A673 (cell line): Measurements from ENCODE around the gene ZFPM1. TPM values are rescaled to one million over a fixed set of nuclear protein-coding genes. Genes with fewer than 3 reads are reported as not detected.

Experiments
- BruUV-seq: library from RNA; stranded (reverse); fragments of 400-500 nt; replicated peaks from 2 replicates; lab custom pipeline; 2021; lab: Mats Ljungman, UMichigan
- CTCF ChIA-PET: fragments of 300-600 bp; sonication (Branson Sonifier 250); formaldehyde crosslinking; loops from one replicate; lab custom pipeline; 2022; ENCODE audit warnings: antibody characterized with exemption; lab: Charles Lee
- POLR2A ChIA-PET: fragments of 300-600 bp; sonication (Branson Sonifier 250); formaldehyde crosslinking; loops from one replicate; lab custom pipeline; 2022; ENCODE audit warnings: antibody characterized with exemption; ENCODE audit not compliant: low non-redundant PET; lab: Charles Lee
- DNase-seq: peaks from one replicate; pipeline ENCODE4 v3.0.0-alpha.2; 2015; ENCODE audit warnings: low spot score
- H3K27ac ChIP-seq: fragments of 200-600 bp; sonication (generic); 2 replicates; pipeline ENCODE4 v1.5.1; 2016; ENCODE audit warnings: mixed run types, low read depth, mild to moderate bottlenecking, mixed read lengths, antibody characterized with exemption, low read length; ENCODE audit not compliant: poor library complexity, severe bottlenecking
- H3K27me3 ChIP-seq: fragments of 200-600 bp; sonication (generic); replicated peaks from 2 replicates; pipeline ENCODE4 v1.6.1; 2017; ENCODE audit warnings: mixed run types, low read depth, mild to moderate bottlenecking, mixed read lengths, antibody characterized with exemption, low read length; ENCODE audit not compliant: insufficient read depth, poor library complexity
- H3K36me3 ChIP-seq: fragments of 200-600 bp; sonication (generic); 2 replicates; pipeline ENCODE4 v1.6.1; 2016; ENCODE audit warnings: mixed run types, mild to moderate bottlenecking, mixed read lengths, antibody characterized with exemption, low read length; ENCODE audit not compliant: insufficient read depth, poor library complexity, severe bottlenecking
- H3K4me1 ChIP-seq: fragments of 200-600 bp; sonication (generic); 2 replicates; pipeline ENCODE4 v1.6.1; 2017; ENCODE audit warnings: mixed run types, mild to moderate bottlenecking, mixed read lengths, antibody characterized with exemption, low read length; ENCODE audit not compliant: insufficient read depth, poor library complexity, severe bottlenecking
- H3K4me3 ChIP-seq: fragments of 200-600 bp; sonication (generic); 2 replicates; pipeline ENCODE4 v1.5.1; 2016; ENCODE audit warnings: low read depth, mixed run types, mild to moderate bottlenecking, mixed read lengths, low read length; ENCODE audit not compliant: poor library complexity, severe bottlenecking
- H3K9me3 ChIP-seq: fragments of 200-600 bp; sonication (generic); 2 replicates; pipeline ENCODE4 v1.6.1; 2016; ENCODE audit warnings: mixed run types, low read depth, mild to moderate bottlenecking, mixed read lengths, antibody characterized with exemption, low read length; ENCODE audit not compliant: poor library complexity, severe bottlenecking
- EZH2 ChIP-seq: fragments of 200-600 bp; sonication (generic); IDR thresholded peaks from 2 replicates; pipeline ENCODE4 v1.6.1; 2017; ENCODE audit warnings: borderline replicate concordance, low read depth, mild to moderate bottlenecking, mixed read lengths, antibody characterized with exemption, low read length; ENCODE audit not compliant: poor library complexity, severe bottlenecking
- intact Hi-C: fragments of 100-400 bp; cut with micrococcal nuclease; formaldehyde crosslinking; loops from one replicate; pipeline ENCODE4 v1.10.0; 2022; ENCODE audit not compliant: unreplicated experiment
- total RNA-seq: library from RNA; stranded (reverse); gene quantifications from 2 replicates; pipeline ENCODE4 v1.2.3, GENCODE V29; 2021
- TF ChIP-seq, protein P1 (sequence below): fragments of 300-800, 200-600 bp; sonication (generic); conservative IDR thresholded peaks from 2 replicates; pipeline ENCODE4 v1.5.1; 2017; ENCODE audit warnings: low read depth, mild to moderate bottlenecking, antibody characterized with exemption, low read length, moderate library complexity, mixed read lengths

Gene ZFPM1
- total RNA-seq, 1 experiment from 2014 or later = 5.6 TPM

- CTCF ChIA-PET = no interaction called here
- no peak overlapping the region for H3K27ac ChIP-seq
- no TSS peak for BruUV-seq
Observed at GRCh38 chr16:88458773-88459235, 5.7 kb downstream of the ZFPM1 start.

DNA sequence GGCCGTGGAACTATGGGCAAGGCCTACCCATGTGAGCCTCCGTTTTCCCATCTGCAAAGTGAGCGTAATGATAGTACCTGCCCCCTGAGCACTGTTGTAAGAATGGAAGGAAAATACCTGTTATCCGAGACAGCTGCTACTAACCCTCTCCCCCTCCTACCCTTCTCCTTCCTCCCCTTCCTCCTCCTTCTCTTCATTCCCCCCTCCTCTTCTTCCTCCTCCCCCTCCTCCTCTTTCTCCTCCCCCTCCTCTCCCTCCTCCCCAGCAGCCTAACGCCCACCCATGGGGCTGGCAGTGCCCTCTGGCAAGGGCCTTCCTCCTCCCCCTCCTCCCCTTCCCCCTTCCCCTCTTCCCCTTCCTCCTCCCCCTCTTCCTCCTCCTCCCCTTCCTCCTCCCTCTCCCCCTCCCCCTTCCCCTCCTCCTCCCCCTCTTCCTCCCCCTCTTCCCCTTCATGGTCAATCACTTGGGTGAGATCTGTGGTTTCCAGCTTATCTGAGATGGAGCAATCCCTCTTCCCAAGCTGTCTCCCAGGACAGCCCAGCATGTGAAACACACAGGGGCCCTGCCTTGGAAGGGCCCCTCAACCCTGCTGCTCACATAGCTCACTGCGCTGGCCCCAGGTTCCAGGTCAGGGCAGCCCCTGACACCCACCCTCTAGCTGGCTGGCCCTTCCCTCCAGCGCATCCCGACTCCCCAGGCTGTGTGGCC is 6.4 kb downstream of the ZFPM1 start:
- intact Hi-C loops = no loop called here
- Histone ChIP-seq H3K4me3 (no peak overlapping the region), H3K27me3 (peaks cover 7% of the 10 kb centered on the region), H3K9me3 (no peaks in the 10 kb centered on the region), H3K4me1 (peaks cover 20% of the 10 kb centered on the region), H3K36me3 (no peaks in the 10 kb centered on the region), H3K27ac (no peak overlapping the region)
- ChIA-PET POLR2A (no interaction called here), CTCF (no interaction called here)
- no TSS peak for BruUV-seq
- TF ChIP-seq EZH2 = no peak
- TF ChIP-seq, protein P1, sequence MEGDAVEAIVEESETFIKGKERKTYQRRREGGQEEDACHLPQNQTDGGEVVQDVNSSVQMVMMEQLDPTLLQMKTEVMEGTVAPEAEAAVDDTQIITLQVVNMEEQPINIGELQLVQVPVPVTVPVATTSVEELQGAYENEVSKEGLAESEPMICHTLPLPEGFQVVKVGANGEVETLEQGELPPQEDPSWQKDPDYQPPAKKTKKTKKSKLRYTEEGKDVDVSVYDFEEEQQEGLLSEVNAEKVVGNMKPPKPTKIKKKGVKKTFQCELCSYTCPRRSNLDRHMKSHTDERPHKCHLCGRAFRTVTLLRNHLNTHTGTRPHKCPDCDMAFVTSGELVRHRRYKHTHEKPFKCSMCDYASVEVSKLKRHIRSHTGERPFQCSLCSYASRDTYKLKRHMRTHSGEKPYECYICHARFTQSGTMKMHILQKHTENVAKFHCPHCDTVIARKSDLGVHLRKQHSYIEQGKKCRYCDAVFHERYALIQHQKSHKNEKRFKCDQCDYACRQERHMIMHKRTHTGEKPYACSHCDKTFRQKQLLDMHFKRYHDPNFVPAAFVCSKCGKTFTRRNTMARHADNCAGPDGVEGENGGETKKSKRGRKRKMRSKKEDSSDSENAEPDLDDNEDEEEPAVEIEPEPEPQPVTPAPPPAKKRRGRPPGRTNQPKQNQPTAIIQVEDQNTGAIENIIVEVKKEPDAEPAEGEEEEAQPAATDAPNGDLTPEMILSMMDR = no peak
- DNase-seq = no peak

More at GRCh38 chr16:88458773-88459235, 5.7 kb downstream of the ZFPM1 start:
- Histone ChIP-seq H3K9me3 (no peaks in the 10 kb centered on the region), H3K4me1 (peaks cover 27% of the 10 kb centered on the region), H3K27me3 (peaks cover 14% of the 10 kb centered on the region), H3K4me3 (no peak overlapping the region), H3K36me3 (no peaks in the 10 kb centered on the region)
- intact Hi-C loops = no loop called here
- TF ChIP-seq, protein P1 = no peak
- TF ChIP-seq EZH2 = no peak
- no peak for DNase-seq
- POLR2A ChIA-PET = no interaction called here

- Histone ChIP-seq H3K27ac (no peak overlapping the region), H3K36me3 (no peaks in the 10 kb centered on the region), H3K9me3 (no peaks in the 10 kb centered on the region), H3K27me3 (peaks cover 4% of the 10 kb centered on the region), H3K4me1 (peaks cover 16% of the 10 kb centered on the region), H3K4me3 (no peak overlapping the region)
- POLR2A ChIA-PET = no interaction called here
- no peak for TF ChIP-seq EZH2
- TF ChIP-seq, protein P1 = no peak
- CTCF ChIA-PET = no interaction called here
- no peak for DNase-seq
- BruUV-seq = no TSS peak
- intact Hi-C loops = no loop called here
Observed at GRCh38 chr16:88460496-88461330, 7.6 kb downstream of the ZFPM1 start.
